Lower lobe of right lung (tissue), 2 donors: ENCODE measurements around the gene ZNF263. TPM values are rescaled to one million over a fixed set of nuclear protein-coding genes. Genes with fewer than 3 reads are reported as not detected.
A peak's percentile ranks its signal among the peaks of the same experiment; 100 is the strongest.

ENCODE experiments used
- ATAC-seq, 2 donors: fragments of 200-7000 bp; cut with Tn5 transposase; one replicate each; pipeline ENCODE4 v1.9.1; 2020 to 2022; ENCODE audit warnings: mild to moderate bottlenecking in 2 of 2, moderate library complexity in 2 of 2
- DNase-seq: peaks from one replicate; pipeline ENCODE4 v3.0.0-alpha.2; 2020
- H3K27ac ChIP-seq: fragments of 200-600 bp; one replicate; pipeline ENCODE4 v1.8.0; 2022
- H3K27me3 ChIP-seq: fragments of 200-600 bp; one replicate; pipeline ENCODE4 v1.8.0; 2022; ENCODE audit warnings: low read depth
- H3K36me3 ChIP-seq: fragments of 200-600 bp; one replicate; pipeline ENCODE4 v1.8.0; 2022; ENCODE audit warnings: mild to moderate bottlenecking
- H3K4me1 ChIP-seq: fragments of 200-600 bp; one replicate; pipeline ENCODE4 v1.8.0; 2022
- H3K4me3 ChIP-seq: fragments of 200-600 bp; one replicate; pipeline ENCODE4 v1.8.0; 2022; ENCODE audit warnings: mild to moderate bottlenecking
- H3K9me3 ChIP-seq: fragments of 200-600 bp; one replicate; pipeline ENCODE4 v1.8.0; 2022
- intact Hi-C: fragments of 100-400 bp; cut with DNase I; formaldehyde crosslinking; loops from one replicate; pipeline ENCODE4 v1.11.0; 2022
- long read RNA-seq: library from polyadenylated mRNA; unstranded; transcript quantifications from one replicate; pipeline ENCODE4 v2.0.0, GENCODE V29; 2021
- total RNA-seq: library from RNA; stranded (reverse); fragmentation: NEBNext Ultra II Directional; extraction: Animal tissue kit (Norgen Biotek cat#: 25700); gene quantifications from one replicate; pipeline ENCODE4 v1.2.1, GENCODE V29; 2021
- TF ChIP-seq, protein P1 (sequence below): fragments of 200-600 bp; IDR thresholded peaks from one replicate; pipeline ENCODE4 v1.8.0; 2022; ENCODE audit warnings: antibody characterized with exemption, mild to moderate bottlenecking
- donor health status: DM: no; HTN: yes; CAD: no; lungs with severe emphysema.

The ZNF263 gene
- 23.2 TPM for total RNA-seq
- long read RNA-seq, transcript ZNF263-208 (3 exons, 851 nt) = minor isoform, 9 of 41 reads
- long read RNA-seq, transcript ZNF263-205 (2 exons, 1,139 nt) = minor isoform, 5 of 41 reads
- long read RNA-seq, transcript ZNF263-201 (6 exons, 3,830 nt) = major isoform, 15 of 41 reads
- long read RNA-seq, partial matches to known transcripts = 1 of 41 reads
- long read RNA-seq, other reads (novel, unspliced or antisense) = 11 of 41 reads

- DNase-seq = peak; percentile 97
- intact Hi-C loops = no loop called here
Measured at GRCh38 chr16:3282730-3283542, at the start of gene ZNF263. ZNF263 (plus strand) TSS chr16:3283491; CDS start chr16:3283819, 328 bp downstream.

GRCh38 chr16:3234543-3234856 lies 48.8 kb upstream of the ZNF263 start:
- Histone ChIP-seq H3K9me3 (peaks cover 9% of the 10 kb centered on the region), H3K4me1 (peaks cover 19% of the 10 kb centered on the region), H3K4me3 (peak overlapping the region; percentile 100), H3K36me3 (peaks cover 38% of the 10 kb centered on the region), H3K27ac (peak overlapping the region; percentile 95), H3K27me3 (no peaks in the 10 kb centered on the region)
- DNase-seq (no peak), ATAC-seq (no peak)
- TF ChIP-seq, protein P1, sequence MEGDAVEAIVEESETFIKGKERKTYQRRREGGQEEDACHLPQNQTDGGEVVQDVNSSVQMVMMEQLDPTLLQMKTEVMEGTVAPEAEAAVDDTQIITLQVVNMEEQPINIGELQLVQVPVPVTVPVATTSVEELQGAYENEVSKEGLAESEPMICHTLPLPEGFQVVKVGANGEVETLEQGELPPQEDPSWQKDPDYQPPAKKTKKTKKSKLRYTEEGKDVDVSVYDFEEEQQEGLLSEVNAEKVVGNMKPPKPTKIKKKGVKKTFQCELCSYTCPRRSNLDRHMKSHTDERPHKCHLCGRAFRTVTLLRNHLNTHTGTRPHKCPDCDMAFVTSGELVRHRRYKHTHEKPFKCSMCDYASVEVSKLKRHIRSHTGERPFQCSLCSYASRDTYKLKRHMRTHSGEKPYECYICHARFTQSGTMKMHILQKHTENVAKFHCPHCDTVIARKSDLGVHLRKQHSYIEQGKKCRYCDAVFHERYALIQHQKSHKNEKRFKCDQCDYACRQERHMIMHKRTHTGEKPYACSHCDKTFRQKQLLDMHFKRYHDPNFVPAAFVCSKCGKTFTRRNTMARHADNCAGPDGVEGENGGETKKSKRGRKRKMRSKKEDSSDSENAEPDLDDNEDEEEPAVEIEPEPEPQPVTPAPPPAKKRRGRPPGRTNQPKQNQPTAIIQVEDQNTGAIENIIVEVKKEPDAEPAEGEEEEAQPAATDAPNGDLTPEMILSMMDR = no peak
- intact Hi-C loops = no loop called here

More at GRCh38 chr16:3282730-3283542, at the start of gene ZNF263:
- Histone ChIP-seq H3K4me3 (peak within 1 kb of the TSS; percentile 75), H3K9me3 (peaks cover 18% of the 10 kb centered on the region), H3K27ac (peak within 1 kb of the TSS; percentile 99), H3K4me1 (peaks cover 28% of the 10 kb centered on the region), H3K36me3 (peaks cover 23% of the 10 kb centered on the region), H3K27me3 (no peaks in the 10 kb centered on the region)
- TF ChIP-seq, protein P1 = no peak
- ATAC-seq = peak; percentile 98

DNA sequence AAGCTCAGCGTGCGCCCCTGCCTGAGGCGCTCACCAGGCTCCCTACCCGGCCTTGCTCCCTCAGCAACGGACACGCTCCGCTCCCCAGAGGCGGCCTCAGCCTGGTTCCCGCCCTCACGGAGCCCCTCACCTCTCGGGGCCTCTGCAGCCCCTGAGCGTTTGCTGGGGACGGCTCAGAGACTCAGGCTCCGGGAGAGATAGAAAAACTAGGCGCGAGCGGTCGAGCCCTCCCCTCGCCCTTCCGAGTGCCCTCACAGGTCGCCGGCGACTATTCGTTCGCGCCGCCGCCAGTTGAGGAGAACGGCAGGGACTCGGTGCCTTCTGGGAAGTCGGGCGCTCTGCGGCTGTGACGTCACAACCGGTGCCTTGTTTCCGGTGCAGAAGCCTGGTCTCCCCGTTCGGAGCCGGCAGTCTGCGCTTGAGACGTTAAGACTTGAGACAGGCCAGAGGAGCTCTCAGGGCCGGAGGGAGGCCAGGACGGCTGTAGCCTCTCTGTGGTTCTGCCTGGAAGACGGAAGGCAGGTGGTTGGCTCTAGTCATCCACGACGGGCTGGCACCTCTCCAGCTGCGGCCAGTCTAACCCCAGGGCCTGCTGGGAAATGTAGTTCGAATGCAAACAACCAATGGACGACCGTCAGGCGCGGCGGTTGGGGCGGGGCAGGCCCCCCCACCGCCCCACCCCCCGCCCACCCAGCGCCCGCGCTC lies 48.3 kb upstream of the ZNF263 start, which contains the start of gene ZNF200:
Gene ZNF200, minus strand, starts transcription at position 302 of the 705 bp plus-strand sequence. CDS start 1,403 bp downstream, outside the sequence.
- Histone ChIP-seq H3K27me3 (no peaks in the 10 kb centered on the region), H3K36me3 (peaks cover 33% of the 10 kb centered on the region), H3K4me1 (peaks cover 19% of the 10 kb centered on the region), H3K9me3 (peaks cover 4% of the 10 kb centered on the region), H3K27ac (peak within 1 kb of the TSS; percentile 95), H3K4me3 (peak within 1 kb of the TSS; percentile 100)
- TF ChIP-seq, protein P1 = no peak
- intact Hi-C loops = no loop called here
- ATAC-seq (peak; percentile 98 to 100), DNase-seq (peak; percentile 98)

DNA sequence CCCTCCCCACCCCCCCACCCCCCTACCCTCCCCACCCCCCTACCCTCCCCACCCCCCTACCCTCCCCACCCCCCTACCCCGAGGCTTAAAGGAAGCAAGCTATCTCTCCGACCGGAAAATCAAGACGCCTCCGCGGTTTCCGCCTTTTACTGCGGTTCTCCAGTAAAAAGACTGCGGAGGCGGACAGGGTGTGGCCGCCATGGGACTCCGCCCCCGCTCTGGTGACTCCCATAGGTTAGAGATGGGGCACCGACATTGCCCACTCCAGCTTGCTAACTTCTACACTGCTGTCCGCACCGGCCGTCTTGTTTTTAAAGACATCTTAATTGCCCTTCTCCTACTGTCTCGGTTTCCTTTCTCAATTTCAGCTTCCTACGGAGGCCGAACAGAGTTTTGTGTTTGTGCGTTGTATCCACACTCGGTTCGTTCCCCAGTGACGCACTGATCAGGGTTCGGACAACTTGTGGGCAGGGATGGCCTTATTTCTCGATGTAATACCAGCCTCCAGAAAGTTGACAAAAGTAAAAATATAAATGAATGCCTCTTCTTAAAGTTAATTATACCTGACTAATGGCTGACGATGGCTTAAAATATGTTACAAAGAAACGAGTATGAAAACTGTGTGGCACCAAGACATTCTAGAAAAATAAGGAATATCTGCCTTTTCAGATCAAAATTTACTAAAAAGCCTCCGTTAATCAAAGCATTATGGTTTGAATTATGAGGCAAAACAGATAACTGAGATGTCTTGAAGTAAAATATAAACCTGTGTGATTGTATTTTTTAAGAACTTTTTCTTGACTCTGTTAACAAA lies 47.2 kb upstream of the ZNF263 start:
- intact Hi-C loops = no loop called here
- DNase-seq = peak; percentile 85
- TF ChIP-seq, protein P1 = no peak

GRCh38 chr16:3241761-3242160 lies 41.5 kb upstream of the ZNF263 start:
- Histone ChIP-seq H3K4me3 (no peak overlapping the region), H3K27me3 (no peaks in the 10 kb centered on the region), H3K9me3 (no peaks in the 10 kb centered on the region), H3K27ac (no peak overlapping the region), H3K4me1 (no peaks in the 10 kb centered on the region), H3K36me3 (peaks cover 3% of the 10 kb centered on the region)
- TF ChIP-seq, protein P1 = no peak
- intact Hi-C loops = no loop called here
- no peak for ATAC-seq
- no peak for DNase-seq

More for the DNA sequence above, 47.2 kb upstream of the ZNF263 start:
- Histone ChIP-seq H3K9me3 (no peaks in the 10 kb centered on the region), H3K27me3 (no peaks in the 10 kb centered on the region), H3K4me1 (peaks cover 19% of the 10 kb centered on the region), H3K27ac (no peak overlapping the region), H3K36me3 (peaks cover 23% of the 10 kb centered on the region), H3K4me3 (no peak overlapping the region)
- peak in 1 of 2 donors; percentile 12 for ATAC-seq
